Measurements from ENCODE around the gene PIPOX. TPM values are rescaled to one million over a fixed set of nuclear protein-coding genes. Genes with fewer than 3 reads are reported as not detected.

PIPOX gene
- total RNA-seq, 6 experiments from 2014 or later: 167 to 322 (median 226) TPM

DNA sequence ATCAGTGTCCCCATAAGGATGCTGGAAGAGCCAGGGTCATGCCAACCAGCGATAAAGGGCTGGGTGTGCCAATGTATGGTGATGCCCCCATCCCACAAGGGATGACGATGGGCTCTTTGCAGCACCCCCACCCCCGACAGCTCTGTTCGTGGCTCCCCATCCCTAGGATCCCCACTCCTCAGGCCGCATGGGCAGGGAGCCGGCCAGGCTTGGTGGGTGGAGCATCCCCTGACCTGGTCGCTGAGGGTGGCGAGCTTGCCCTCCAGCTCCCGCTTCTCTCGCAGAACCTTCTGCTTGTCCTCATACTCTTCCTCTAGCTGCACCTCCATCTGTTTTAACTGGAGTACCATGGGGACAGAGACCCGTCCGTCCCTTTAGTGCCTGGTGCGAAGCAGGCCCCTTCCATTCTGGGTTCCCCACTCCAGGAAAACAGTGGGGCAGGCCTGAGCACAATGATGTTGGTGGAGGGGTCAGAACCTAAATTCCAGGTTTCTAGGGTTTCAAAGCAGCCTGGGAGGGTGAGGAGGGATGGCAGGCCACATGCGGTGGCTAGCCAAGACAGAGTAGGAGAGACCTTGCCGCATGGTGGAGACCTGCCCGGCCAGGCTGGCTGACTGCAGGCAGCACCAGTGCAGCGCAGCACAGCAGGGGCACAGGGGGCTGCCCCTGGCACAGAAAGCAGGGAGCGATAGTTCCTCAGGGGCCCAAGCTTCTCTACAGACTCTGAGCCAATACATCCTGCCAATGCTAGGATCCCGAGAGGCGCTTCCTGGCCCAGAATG lies 50.3 kb downstream of the PIPOX start:
- no peak for TF ChIP-seq POLR2A (IDR thresholded peaks at IDR 0.05)
- TF ChIP-seq CTCF (IDR thresholded peaks at IDR 0.05): no peak
- H3K36me3 ChIP-seq: peaks cover 30 to 99% (median 62%) of the 10 kb centered on the region in 4 donors
- no peak overlapping the region for H3K4me3 ChIP-seq
- no peaks in the 10 kb centered on the region for H3K9me3 ChIP-seq
- intact Hi-C loops (cut with DNase I): no loop called here
- H3K4me1 ChIP-seq: no peaks in the 10 kb centered on the region
- WGBS (ENCODE audit: insufficient coverage, low coverage, low lambda C conversion rate, missing lambda C conversion rate): 94% methylated on average over 8 of the region's 20 CpGs
- no peak for ATAC-seq
- H3K27me3 ChIP-seq: no peaks in the 10 kb centered on the region
- no peak for DNase-seq
- H3K27ac ChIP-seq: no peak overlapping the region

GRCh38 chr17:29094101-29094708 lies 51.3 kb downstream of the PIPOX start:
- H3K27me3 ChIP-seq: no peaks in the 10 kb centered on the region
- DNase-seq (no peak), ATAC-seq (no peak)
- intact Hi-C loops (cut with DNase I): no loop called here
- WGBS (ENCODE audit: insufficient coverage, low coverage, low lambda C conversion rate, missing lambda C conversion rate): 81% methylated on average over 4 of the region's 11 CpGs
- H3K9me3 ChIP-seq: no peaks in the 10 kb centered on the region
- H3K27ac ChIP-seq: no peak overlapping the region
- H3K4me3 ChIP-seq: no peak overlapping the region
- TF ChIP-seq POLR2A (IDR thresholded peaks at IDR 0.05): no peak
- TF ChIP-seq CTCF (IDR thresholded peaks at IDR 0.05): no peak
- peaks cover 30 to 99% (median 65%) of the 10 kb centered on the region in 4 donors for H3K36me3 ChIP-seq
- H3K4me1 ChIP-seq: no peaks in the 10 kb centered on the region

GRCh38 chr17:29095439-29095838 lies 52.5 kb downstream of the PIPOX start:
- DNase-seq (no peak), ATAC-seq (no peak)
- TF ChIP-seq POLR2A (IDR thresholded peaks at IDR 0.05): no peak
- no peak for TF ChIP-seq CTCF (IDR thresholded peaks at IDR 0.05)
- 92% methylated on average over 2 of the region's 6 CpGs for WGBS (ENCODE audit: insufficient coverage, low coverage, low lambda C conversion rate, missing lambda C conversion rate)
- Histone ChIP-seq H3K27me3 (no peaks in the 10 kb centered on the region), H3K9me3 (no peaks in the 10 kb centered on the region), H3K4me1 (no peaks in the 10 kb centered on the region), H3K36me3 (peaks cover 26 to 98% (median 59%) of the 10 kb centered on the region in 4 donors), H3K27ac (no peak overlapping the region), H3K4me3 (no peak overlapping the region)
- intact Hi-C loops (cut with DNase I): no loop called here

- intact Hi-C loops (cut with DNase I): no loop called here
- Histone ChIP-seq H3K27me3 (no peaks in the 10 kb centered on the region), H3K9me3 (no peaks in the 10 kb centered on the region), H3K4me1 (no peaks in the 10 kb centered on the region), H3K27ac (no peak overlapping the region), H3K4me3 (no peak overlapping the region), H3K36me3 (peaks cover 26 to 98% (median 55%) of the 10 kb centered on the region in 4 donors)
- TF ChIP-seq CTCF (IDR thresholded peaks at IDR 0.05): no peak
- no peak for TF ChIP-seq POLR2A (IDR thresholded peaks at IDR 0.05)
- DNase-seq (no peak), ATAC-seq (no peak)
- WGBS (ENCODE audit: insufficient coverage, low coverage, low lambda C conversion rate, missing lambda C conversion rate): 74% methylated on average over 4 of the region's 6 CpGs
These were observed 53.2 kb downstream of the PIPOX start for GRCh38 chr17:29096094-29096493.

All from right lobe of liver (tissue), 6 donors.